ENCODE results near the gene SLC41A3. TPM values are rescaled to one million over a fixed set of nuclear protein-coding genes. Genes with fewer than 3 reads are reported as not detected.
"Not testable (repeated sequence)": the region's sequence is repeated elsewhere in the genome, so short reads cannot be mapped to it uniquely, and the experiment has no call there.

Gene SLC41A3
- total RNA-seq, 1 experiment from 2014 or later = 35.5 TPM

GRCh38 chr3:126092128-126092527 lies 8.2 kb upstream of the SLC41A3 start:
- not testable (repeated sequence) for H4K91ac ChIP-seq (ENCODE audit: insufficient read length, low read depth, low read length); H3K27me3 ChIP-seq (ENCODE audit: insufficient read depth, low read length); H3K14ac ChIP-seq (ENCODE audit: insufficient read depth, low read length); H3K79me1 ChIP-seq (ENCODE audit: insufficient read depth, low read depth, low read length, poor library complexity, severe bottlenecking); H3K23me2 ChIP-seq (ENCODE audit: insufficient read length, low read depth, low read length, poor library complexity, severe bottlenecking); H3T11ph ChIP-seq (ENCODE audit: low read length); H3K4me1 Mint-ChIP-seq; H3K18ac ChIP-seq (ENCODE audit: insufficient read length, low read depth, low read length); H2BK120ac ChIP-seq (ENCODE audit: low read depth, low read length, poor library complexity, severe bottlenecking); H2BK20ac ChIP-seq (ENCODE audit: low read depth, low read length, poor library complexity, severe bottlenecking); H2AFZ ChIP-seq (ENCODE audit: low read length); H2BK12ac ChIP-seq (ENCODE audit: insufficient read length, low read depth, low read length); H3K4ac ChIP-seq (ENCODE audit: low read depth, low read length); H3K79me2 ChIP-seq (ENCODE audit: insufficient read depth, low read length); DNase-seq; H2BK5ac ChIP-seq (ENCODE audit: insufficient read length, low read length); H3K56ac ChIP-seq (ENCODE audit: insufficient read length, low read depth, low read length); H4K8ac ChIP-seq (replicated peaks; ENCODE audit: insufficient read length, low read depth, low read length); H3K23ac ChIP-seq (ENCODE audit: insufficient read length, low read depth, low read length); H4K5ac ChIP-seq (ENCODE audit: insufficient read length, low read depth, low read length); H2AK5ac ChIP-seq (ENCODE audit: insufficient read length, low read length); H3K9ac ChIP-seq (ENCODE audit: extremely low read depth, insufficient read length, low read length); H3K4me1 ChIP-seq (ENCODE audit: insufficient read depth, low read length); H3K4me2 ChIP-seq (ENCODE audit: insufficient read depth, insufficient read length, low read length); H3K4me3 Mint-ChIP-seq; H4K20me1 ChIP-seq (ENCODE audit: control insufficient read depth, insufficient read depth, insufficient read length); H3K27ac Mint-ChIP-seq; H3K27me3 Mint-ChIP-seq (ENCODE audit: low read depth); H3K27ac ChIP-seq (ENCODE audit: insufficient read length, low read depth, low read length); H2BK15ac ChIP-seq (ENCODE audit: low read depth, low read length)
- H3K9me3 Mint-ChIP-seq = peaks cover 77 to 86% of the 10 kb centered on the region in 2 experiments
- WGBS (ENCODE audit: extremely low coverage, insufficient read length, low lambda C conversion rate) = no CpG with 5 or more reads among the region's 5 CpGs
- H3K36me3 Mint-ChIP-seq (ENCODE audit: insufficient read depth in 1 of 3, low read depth in 3 of 3) = peaks cover 24 to 68% (median 40%) of the 10 kb centered on the region in 3 experiments
- H3K9me3 ChIP-seq (ENCODE audit: control insufficient read depth, low read depth, low read length) = peaks cover 17% of the 10 kb centered on the region
